MM.1S (cell line): Measurements from ENCODE around the gene RPL12.

Experiments
- DNase-seq: peaks from one replicate; pipeline ENCODE4 v3.0.0-alpha.2; 2015
- H2AFZ ChIP-seq: fragments of 300-600 bp; sonication (generic); 2 replicates; pipeline ENCODE4 v1.6.0; 2016; ENCODE audit warnings: antibody characterized with exemption, low read length
- H3F3A ChIP-seq: fragments of 300-600 bp; sonication (generic); 2 replicates; pipeline ENCODE4 v1.6.1; 2016; ENCODE audit warnings: mild to moderate bottlenecking, antibody characterized with exemption, low read length, moderate library complexity, mixed read lengths; ENCODE audit not compliant: insufficient read depth
- H3K27ac ChIP-seq: fragments of 300-600 bp; sonication (generic); 2 replicates; pipeline ENCODE4 v1.5.1; 2016; ENCODE audit warnings: mild to moderate bottlenecking, low read length
- H3K27me3 ChIP-seq: fragments of 300-600 bp; sonication (generic); replicated peaks from 2 replicates; pipeline ENCODE4 v1.6.0; 2016; ENCODE audit warnings: low read length; ENCODE audit not compliant: insufficient read depth
- H3K36me3 ChIP-seq: fragments of 300-600 bp; sonication (generic); replicated peaks from 2 replicates; pipeline ENCODE4 v1.6.1; 2016; ENCODE audit warnings: mild to moderate bottlenecking, low read length, mixed read lengths; ENCODE audit not compliant: insufficient read depth
- H3K4me1 ChIP-seq: fragments of 300-600 bp; sonication (generic); 2 replicates; pipeline ENCODE4 v1.6.1; 2016; ENCODE audit warnings: low read length, mixed read lengths
- H3K4me2 ChIP-seq: fragments of 300-600 bp; sonication (generic); 2 replicates; pipeline ENCODE4 v1.6.0; 2016; ENCODE audit warnings: low read depth, low read length
- H3K4me3 ChIP-seq: fragments of 300-600 bp; sonication (generic); 2 replicates; pipeline ENCODE4 v1.5.1; 2016; ENCODE audit warnings: low read length, mixed read lengths
- H3K79me2 ChIP-seq: fragments of 300-600 bp; sonication (generic); 2 replicates; pipeline ENCODE4 v1.6.1; 2016; ENCODE audit warnings: mixed run types, low read length, mixed read lengths
- H3K9ac ChIP-seq: fragments of 300-600 bp; sonication (generic); 2 replicates; pipeline ENCODE4 v1.6.1; 2016; ENCODE audit warnings: low read length, mixed read lengths
- H3K9me2 ChIP-seq: fragments of 300-600 bp; sonication (generic); replicated peaks from 2 replicates; pipeline ENCODE4 v1.6.1; 2016; ENCODE audit warnings: mild to moderate bottlenecking, low read length, mixed read lengths; ENCODE audit not compliant: insufficient read depth
- H3K9me3 ChIP-seq: fragments of 300-600 bp; sonication (generic); replicated peaks from 2 replicates; pipeline ENCODE4 v1.6.1; 2016; ENCODE audit warnings: mild to moderate bottlenecking, low read length, mixed read lengths; ENCODE audit not compliant: insufficient read depth
- H4K20me1 ChIP-seq: fragments of 300-600 bp; sonication (generic); 2 replicates; pipeline ENCODE4 v1.6.1; 2016; ENCODE audit warnings: mild to moderate bottlenecking, low read length, moderate library complexity, mixed read lengths; ENCODE audit not compliant: insufficient read depth
- EZH2 ChIP-seq: fragments of 300-600 bp; sonication (generic); optimal IDR thresholded peaks from 2 replicates; pipeline ENCODE3; 2017; ENCODE audit warnings: low read depth, mild to moderate bottlenecking, antibody characterized with exemption, low read length, mixed read lengths
- EZH2phosphoT487 ChIP-seq: fragments of 300-600 bp; sonication (generic); IDR thresholded peaks from 2 replicates; pipeline ENCODE4 v1.6.1; 2018; ENCODE audit warnings: antibody characterized with exemption, low read length
- TF ChIP-seq, protein P1 (sequence below): fragments of 300-600 bp; sonication (generic); IDR thresholded peaks from 2 replicates; pipeline ENCODE4 v1.5.1; 2016; ENCODE audit warnings: antibody characterized with exemption, low read length, mixed read lengths

RPL12 gene

GRCh38 chr9:127417131-127418036 lies 33.8 kb downstream of the RPL12 start:
- H3K27me3 ChIP-seq, result no peaks in the 10 kb centered on the region
- H2AFZ ChIP-seq, result no peak overlapping the region
- TF ChIP-seq EZH2 (no peak), EZH2phosphoT487 (no peak)
- TF ChIP-seq, protein P1, sequence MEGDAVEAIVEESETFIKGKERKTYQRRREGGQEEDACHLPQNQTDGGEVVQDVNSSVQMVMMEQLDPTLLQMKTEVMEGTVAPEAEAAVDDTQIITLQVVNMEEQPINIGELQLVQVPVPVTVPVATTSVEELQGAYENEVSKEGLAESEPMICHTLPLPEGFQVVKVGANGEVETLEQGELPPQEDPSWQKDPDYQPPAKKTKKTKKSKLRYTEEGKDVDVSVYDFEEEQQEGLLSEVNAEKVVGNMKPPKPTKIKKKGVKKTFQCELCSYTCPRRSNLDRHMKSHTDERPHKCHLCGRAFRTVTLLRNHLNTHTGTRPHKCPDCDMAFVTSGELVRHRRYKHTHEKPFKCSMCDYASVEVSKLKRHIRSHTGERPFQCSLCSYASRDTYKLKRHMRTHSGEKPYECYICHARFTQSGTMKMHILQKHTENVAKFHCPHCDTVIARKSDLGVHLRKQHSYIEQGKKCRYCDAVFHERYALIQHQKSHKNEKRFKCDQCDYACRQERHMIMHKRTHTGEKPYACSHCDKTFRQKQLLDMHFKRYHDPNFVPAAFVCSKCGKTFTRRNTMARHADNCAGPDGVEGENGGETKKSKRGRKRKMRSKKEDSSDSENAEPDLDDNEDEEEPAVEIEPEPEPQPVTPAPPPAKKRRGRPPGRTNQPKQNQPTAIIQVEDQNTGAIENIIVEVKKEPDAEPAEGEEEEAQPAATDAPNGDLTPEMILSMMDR, result no peak
- no peaks in the 10 kb centered on the region for H3K9me2 ChIP-seq
- H3K9me3 ChIP-seq, result no peaks in the 10 kb centered on the region
- H3K36me3 ChIP-seq, result no peaks in the 10 kb centered on the region
- peaks cover 3% of the 10 kb centered on the region for H3K79me2 ChIP-seq
- no peaks in the 10 kb centered on the region for H3K4me1 ChIP-seq
- no peak overlapping the region for H3K4me3 ChIP-seq
- H4K20me1 ChIP-seq, result no peaks in the 10 kb centered on the region
- no peaks in the 10 kb centered on the region for H3F3A ChIP-seq
- no peak overlapping the region for H3K27ac ChIP-seq
- H3K9ac ChIP-seq, result no peak overlapping the region
- H3K4me2 ChIP-seq, result no peak overlapping the region
- DNase-seq, result no peak

- DNase-seq, result no peak
- Histone ChIP-seq H3K79me2 (no peaks in the 10 kb centered on the region), H2AFZ (no peak overlapping the region), H3K27ac (no peak overlapping the region), H4K20me1 (no peaks in the 10 kb centered on the region), H3K9ac (no peak overlapping the region), H3F3A (no peaks in the 10 kb centered on the region), H3K4me1 (no peaks in the 10 kb centered on the region), H3K9me3 (no peaks in the 10 kb centered on the region), H3K4me2 (no peak overlapping the region), H3K27me3 (no peaks in the 10 kb centered on the region), H3K9me2 (no peaks in the 10 kb centered on the region), H3K36me3 (no peaks in the 10 kb centered on the region), H3K4me3 (no peak overlapping the region)
- TF ChIP-seq EZH2phosphoT487, result no peak
- TF ChIP-seq EZH2, result no peak
- TF ChIP-seq, protein P1, result no peak
Measured at GRCh38 chr9:127415657-127416056, 35.5 kb downstream of the RPL12 start.

DNA sequence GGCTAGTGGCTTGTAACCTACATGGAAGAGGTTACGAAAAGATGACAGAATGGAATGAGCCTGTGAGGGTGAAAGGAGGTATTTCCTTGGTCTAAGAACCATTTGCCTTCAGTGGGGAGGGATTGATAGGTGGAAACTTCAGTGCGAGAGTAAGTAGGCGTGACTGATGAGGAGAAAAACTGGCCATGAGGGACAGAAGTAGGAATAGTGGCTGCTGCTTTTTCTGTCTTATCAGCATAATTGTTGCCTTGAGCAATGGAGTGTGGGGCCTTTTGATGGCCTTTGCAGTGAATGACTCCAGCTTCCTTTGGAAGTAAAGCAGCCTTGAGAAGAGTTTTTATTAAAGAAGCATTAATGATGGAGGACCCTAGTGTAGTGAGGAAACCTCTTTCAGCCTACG lies 36.1 kb downstream of the RPL12 start:
- H2AFZ ChIP-seq, result no peak overlapping the region
- DNase-seq, result no peak

More for the DNA sequence above, 36.1 kb downstream of the RPL12 start:
- no peaks in the 10 kb centered on the region for H3K9me3 ChIP-seq
- no peak overlapping the region for H3K4me3 ChIP-seq
- no peak for TF ChIP-seq EZH2phosphoT487
- TF ChIP-seq, protein P1, result no peak
- no peak for TF ChIP-seq EZH2
- no peaks in the 10 kb centered on the region for H4K20me1 ChIP-seq
- no peaks in the 10 kb centered on the region for H3K36me3 ChIP-seq
- H3K27ac ChIP-seq, result no peak overlapping the region
- no peaks in the 10 kb centered on the region for H3K9me2 ChIP-seq
- no peaks in the 10 kb centered on the region for H3K79me2 ChIP-seq
- no peak overlapping the region for H3K4me2 ChIP-seq
- H3K9ac ChIP-seq, result no peak overlapping the region
- H3K4me1 ChIP-seq, result no peaks in the 10 kb centered on the region
- H3K27me3 ChIP-seq, result no peaks in the 10 kb centered on the region
- H3F3A ChIP-seq, result no peaks in the 10 kb centered on the region
